ENCODE measurements around the gene FAM83E.
A peak's percentile ranks its signal among the peaks of the same experiment; 100 is the strongest.

Gene FAM83E

DNA sequence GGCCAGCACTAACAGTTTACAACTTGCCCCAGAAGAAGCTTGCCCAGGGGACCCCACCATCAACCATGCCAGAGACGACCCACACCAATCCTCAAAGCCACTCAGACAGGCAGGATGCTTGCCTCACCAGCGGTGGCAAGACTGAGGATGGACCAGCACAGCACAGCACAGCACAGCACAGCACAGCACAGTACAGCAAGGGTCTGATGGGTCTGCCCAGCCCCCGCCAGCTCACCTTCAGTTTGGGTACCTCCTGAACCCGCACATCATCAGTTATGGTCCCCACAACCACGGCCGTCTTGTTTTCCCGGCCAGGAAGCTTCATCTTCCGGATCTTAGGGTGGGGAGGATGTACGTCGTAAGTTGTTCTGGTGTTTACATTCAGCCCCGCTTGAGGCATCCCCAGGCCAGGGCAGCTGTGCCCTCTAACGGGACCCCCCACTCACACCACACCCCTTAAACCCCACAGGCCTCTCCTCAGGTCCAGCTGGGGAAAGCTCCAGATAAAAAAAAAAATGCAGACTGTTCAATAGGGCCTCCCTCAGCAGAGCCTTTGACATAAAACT is 1.7 kb upstream of the FAM83E start:
- TF ChIP-seq, protein P1, sequence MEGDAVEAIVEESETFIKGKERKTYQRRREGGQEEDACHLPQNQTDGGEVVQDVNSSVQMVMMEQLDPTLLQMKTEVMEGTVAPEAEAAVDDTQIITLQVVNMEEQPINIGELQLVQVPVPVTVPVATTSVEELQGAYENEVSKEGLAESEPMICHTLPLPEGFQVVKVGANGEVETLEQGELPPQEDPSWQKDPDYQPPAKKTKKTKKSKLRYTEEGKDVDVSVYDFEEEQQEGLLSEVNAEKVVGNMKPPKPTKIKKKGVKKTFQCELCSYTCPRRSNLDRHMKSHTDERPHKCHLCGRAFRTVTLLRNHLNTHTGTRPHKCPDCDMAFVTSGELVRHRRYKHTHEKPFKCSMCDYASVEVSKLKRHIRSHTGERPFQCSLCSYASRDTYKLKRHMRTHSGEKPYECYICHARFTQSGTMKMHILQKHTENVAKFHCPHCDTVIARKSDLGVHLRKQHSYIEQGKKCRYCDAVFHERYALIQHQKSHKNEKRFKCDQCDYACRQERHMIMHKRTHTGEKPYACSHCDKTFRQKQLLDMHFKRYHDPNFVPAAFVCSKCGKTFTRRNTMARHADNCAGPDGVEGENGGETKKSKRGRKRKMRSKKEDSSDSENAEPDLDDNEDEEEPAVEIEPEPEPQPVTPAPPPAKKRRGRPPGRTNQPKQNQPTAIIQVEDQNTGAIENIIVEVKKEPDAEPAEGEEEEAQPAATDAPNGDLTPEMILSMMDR (IDR thresholded peaks at IDR 0.05; ENCODE audit: low read depth, low read length, missing control alignments): no peak
- Histone ChIP-seq H3K4me3 (ENCODE audit: low read depth, low read length) (peak overlapping the region; percentile 98), H3K36me3 (replicated peaks) (peaks cover 32% of the 10 kb centered on the region), H3K27ac (no peak overlapping the region), H3K27me3 (replicated peaks) (no peaks in the 10 kb centered on the region)
- DNase-seq: no peak
- in situ Hi-C loops (cut with HindIII; ENCODE audit: low pct_ligation_motif_present, low sequenced_read_pairs): no loop called here

DNA sequence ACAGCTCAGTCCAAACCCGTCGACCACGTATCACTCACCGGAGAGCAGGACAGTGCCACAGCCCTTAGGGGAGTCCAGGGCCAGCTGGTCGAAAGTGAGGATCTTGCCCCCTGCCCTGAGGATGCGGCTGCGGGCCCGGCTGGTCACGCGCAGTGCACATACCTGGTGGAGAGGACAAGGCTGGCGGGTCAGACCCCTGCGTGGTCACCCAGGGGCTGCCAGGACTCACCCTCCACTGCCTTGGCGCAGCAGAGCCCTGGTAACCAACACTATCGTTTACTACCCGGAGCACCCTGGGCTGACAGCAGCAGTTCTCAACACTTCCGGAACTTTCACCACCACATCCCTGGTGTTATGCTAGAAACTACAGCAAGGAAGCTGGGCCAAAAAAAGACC is 1.2 kb upstream of the FAM83E start:
- Histone ChIP-seq H3K4me3 (ENCODE audit: low read depth, low read length) (no peak overlapping the region), H3K27ac (no peak overlapping the region), H3K36me3 (replicated peaks) (peaks cover 32% of the 10 kb centered on the region), H3K27me3 (replicated peaks) (no peaks in the 10 kb centered on the region)
- in situ Hi-C loops (cut with HindIII; ENCODE audit: low pct_ligation_motif_present, low sequenced_read_pairs): no loop called here
- no peak for DNase-seq
- TF ChIP-seq, protein P1 (IDR thresholded peaks at IDR 0.05; ENCODE audit: low read depth, low read length, missing control alignments): no peak

DNA sequence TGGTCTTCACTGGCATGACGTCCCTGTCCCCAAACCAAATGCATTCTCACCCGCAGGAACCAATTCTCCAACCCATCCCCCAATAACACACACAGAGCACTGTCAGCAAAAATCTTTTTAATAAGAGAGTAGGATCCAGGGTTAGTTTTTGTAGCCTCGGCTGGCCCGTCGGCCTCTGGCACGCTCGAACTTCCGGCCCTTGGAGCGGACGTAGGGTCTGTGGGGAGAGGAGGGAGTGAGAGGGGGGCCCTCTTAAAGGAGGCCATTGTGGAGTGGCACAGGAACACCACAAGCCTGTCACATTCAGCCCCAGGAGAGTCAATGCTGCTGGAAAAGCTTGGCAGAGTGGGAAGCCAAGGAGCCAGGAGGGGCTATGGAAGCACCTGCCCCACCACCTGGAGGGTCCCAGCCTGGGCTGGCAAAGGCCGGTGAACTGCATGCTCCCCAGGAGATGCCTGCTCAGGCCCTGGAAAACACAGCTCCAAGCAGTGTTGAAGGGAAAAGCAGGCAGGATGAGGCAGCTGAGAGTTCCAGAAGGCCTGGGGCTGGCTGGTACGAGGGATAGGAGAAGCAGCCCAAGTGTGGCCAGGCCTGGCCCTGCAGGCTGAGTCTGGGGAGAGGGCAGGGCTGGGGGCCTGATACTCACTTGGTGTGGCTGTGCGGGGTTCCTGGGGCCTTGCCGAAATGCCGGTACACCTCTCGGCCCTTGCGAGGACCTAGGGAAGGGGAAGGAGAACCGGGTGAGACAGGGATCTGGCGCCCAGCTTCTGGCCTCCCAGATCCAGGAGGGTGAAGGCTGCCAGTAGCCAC is 560 bp upstream of the FAM83E start:
- in situ Hi-C loops (cut with HindIII; ENCODE audit: low pct_ligation_motif_present, low sequenced_read_pairs): no loop called here
- H3K4me3 ChIP-seq (ENCODE audit: low read depth, low read length): no peak overlapping the region
- no peaks in the 10 kb centered on the region for H3K27me3 ChIP-seq (replicated peaks)
- TF ChIP-seq, protein P1 (IDR thresholded peaks at IDR 0.05; ENCODE audit: low read depth, low read length, missing control alignments): no peak
- H3K27ac ChIP-seq: no peak overlapping the region
- peaks cover 32% of the 10 kb centered on the region for H3K36me3 ChIP-seq (replicated peaks)
- DNase-seq: no peak

DNA sequence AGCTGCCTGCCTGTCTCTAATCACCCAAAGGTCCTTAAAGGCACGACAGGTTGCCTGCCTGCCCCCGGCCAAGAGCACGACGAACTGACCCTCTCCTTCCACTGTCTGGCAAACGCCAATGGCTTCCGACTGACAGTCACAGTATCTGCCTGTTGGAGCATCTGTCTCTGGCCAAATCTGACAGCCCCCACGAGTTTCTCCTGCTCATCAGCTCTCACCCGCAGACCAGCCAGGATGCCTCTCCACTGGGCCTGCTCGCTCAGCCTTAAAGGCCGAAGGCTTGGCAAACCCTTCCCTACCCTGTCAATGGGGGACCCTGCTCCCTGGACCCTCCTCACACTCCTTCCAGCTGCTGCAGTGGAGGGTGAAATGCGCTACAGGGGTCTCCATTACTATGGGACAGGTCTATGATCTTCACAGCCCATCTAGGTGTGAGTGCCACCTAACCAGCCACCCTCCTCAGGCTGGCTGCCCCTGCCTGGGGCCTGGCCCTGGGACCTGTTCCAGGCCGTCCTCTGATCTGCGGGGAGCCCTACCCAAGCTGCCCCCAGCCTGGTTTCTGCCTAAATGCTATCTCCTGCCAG is 932 bp downstream of the FAM83E start:
- Histone ChIP-seq H3K27ac (no peak overlapping the region), H3K27me3 (replicated peaks) (no peaks in the 10 kb centered on the region), H3K4me3 (ENCODE audit: low read depth, low read length) (no peak overlapping the region), H3K36me3 (replicated peaks) (peaks cover 32% of the 10 kb centered on the region)
- DNase-seq: no peak
- in situ Hi-C loops (cut with HindIII; ENCODE audit: low pct_ligation_motif_present, low sequenced_read_pairs): no loop called here
- TF ChIP-seq, protein P1 (IDR thresholded peaks at IDR 0.05; ENCODE audit: low read depth, low read length, missing control alignments): no peak

- DNase-seq: no peak
- TF ChIP-seq, protein P1 (IDR thresholded peaks at IDR 0.05; ENCODE audit: low read depth, low read length, missing control alignments): no peak
- H3K27ac ChIP-seq: no peak overlapping the region
- H3K36me3 ChIP-seq (replicated peaks): peaks cover 32% of the 10 kb centered on the region
- no peak overlapping the region for H3K4me3 ChIP-seq (ENCODE audit: low read depth, low read length)
- no peaks in the 10 kb centered on the region for H3K27me3 ChIP-seq (replicated peaks)
- in situ Hi-C loops (cut with HindIII; ENCODE audit: low pct_ligation_motif_present, low sequenced_read_pairs): no loop called here
These were observed 1.6 kb downstream of the FAM83E start for GRCh38 chr19:48613024-48613851.

All from brain microvascular endothelial cell (primary cell).